PC-9 (cell line): Measurements from ENCODE around the gene KIF3C. TPM values are rescaled to one million over a fixed set of nuclear protein-coding genes. Genes with fewer than 3 reads are reported as not detected.
A peak's percentile ranks its signal among the peaks of the same experiment; 100 is the strongest.

Experiments used
- BruUV-seq: library from RNA; stranded (reverse); fragments of 400-500 nt; replicated peaks from 2 replicates; lab custom pipeline; 2021; lab: Mats Ljungman, UMichigan
- CTCF ChIA-PET: fragments of 300-600 bp; sonication (Branson Sonifier 250); formaldehyde crosslinking; loops from one replicate; lab custom pipeline; 2022; ENCODE audit warnings: antibody characterized with exemption; lab: Charles Lee
- POLR2A ChIA-PET: fragments of 300-600 bp; sonication (Branson Sonifier 250); formaldehyde crosslinking; loops from one replicate; lab custom pipeline; 2022; ENCODE audit warnings: antibody characterized with exemption; ENCODE audit not compliant: unreplicated experiment; lab: Charles Lee
- DNase-seq, 2 experiments: peaks; one replicate each; pipeline versions ENCODE4 v3.0.0 to v3.0.0-alpha.2; 2015 to 2022; ENCODE audit warnings: mixed read lengths in 1 of 2
- H2AFZ ChIP-seq: fragments of 200-600 bp; sonication (generic); 2 replicates; pipeline ENCODE4 v1.8.1; 2017; ENCODE audit warnings: antibody characterized with exemption
- H3F3A ChIP-seq: fragments of 200-600 bp; sonication (generic); 2 replicates; pipeline ENCODE4 v1.8.1; 2017; ENCODE audit warnings: antibody characterized with exemption, mild to moderate bottlenecking, low read depth; ENCODE audit not compliant: insufficient read depth
- H3K27ac ChIP-seq: fragments of 200-600 bp; sonication (generic); 2 replicates; pipeline ENCODE4 v1.6.1; 2016; ENCODE audit warnings: mixed run types
- H3K27me3 ChIP-seq: fragments of 200-600 bp; sonication (generic); 2 replicates; pipeline ENCODE4 v1.6.1; 2016; ENCODE audit warnings: low read depth, mixed run types; ENCODE audit not compliant: insufficient read depth
- H3K36me3 ChIP-seq: fragments of 200-600 bp; sonication (generic); 2 replicates; pipeline ENCODE4 v1.6.1; 2016; ENCODE audit warnings: low read depth, mixed run types
- H3K4me1 ChIP-seq: fragments of 200-600 bp; sonication (generic); replicated peaks from 2 replicates; pipeline ENCODE4 v1.6.1; 2016; ENCODE audit warnings: mixed run types; ENCODE audit not compliant: insufficient read depth
- H3K4me2 ChIP-seq: fragments of 200-600 bp; sonication (generic); 2 replicates; pipeline ENCODE4 v1.6.1; 2017; ENCODE audit warnings: mixed run types
- H3K4me3 ChIP-seq: fragments of 200-600 bp; sonication (generic); 2 replicates; pipeline ENCODE4 v1.6.1; 2016; ENCODE audit warnings: mixed run types
- H3K79me2 ChIP-seq: fragments of 200-600 bp; sonication (generic); 2 replicates; pipeline ENCODE4 v1.6.1; 2017; ENCODE audit warnings: low read depth, mixed run types
- H3K9me2 ChIP-seq: fragments of 200-600 bp; sonication (generic); 2 replicates; pipeline ENCODE4 v1.8.1; 2017; ENCODE audit warnings: mild to moderate bottlenecking; ENCODE audit not compliant: insufficient read depth
- H3K9me3 ChIP-seq: fragments of 200-600 bp; sonication (generic); 2 replicates; pipeline ENCODE4 v1.8.1; 2016; ENCODE audit warnings: low read depth; ENCODE audit not compliant: insufficient read depth
- H4K20me1 ChIP-seq: fragments of 200-600 bp; sonication (generic); 2 replicates; pipeline ENCODE4 v1.8.1; 2017; ENCODE audit not compliant: insufficient read depth
- EZH2 ChIP-seq: fragments of 200-600 bp; sonication (generic); IDR thresholded peaks from 2 replicates; pipeline ENCODE4 v1.8.0; 2017; ENCODE audit warnings: antibody characterized with exemption, low read depth
- intact Hi-C: fragments of 100-400 bp; cut with micrococcal nuclease; formaldehyde crosslinking; loops from one replicate; pipeline ENCODE4 v1.10.0; 2022; ENCODE audit not compliant: unreplicated experiment
- total RNA-seq: library from RNA; stranded (reverse); gene quantifications from 2 replicates; pipeline ENCODE4 v1.2.3, GENCODE V29; 2021
- TF ChIP-seq, protein P1 (sequence below): fragments of 200-600 bp; sonication (generic); conservative IDR thresholded peaks from 2 replicates; pipeline ENCODE4 v1.6.1; 2017; ENCODE audit warnings: mixed run types, antibody characterized with exemption, mild to moderate bottlenecking, moderate library complexity

KIF3C gene
- total RNA-seq, 1 experiment from 2014 or later: 50.5 TPM

DNA sequence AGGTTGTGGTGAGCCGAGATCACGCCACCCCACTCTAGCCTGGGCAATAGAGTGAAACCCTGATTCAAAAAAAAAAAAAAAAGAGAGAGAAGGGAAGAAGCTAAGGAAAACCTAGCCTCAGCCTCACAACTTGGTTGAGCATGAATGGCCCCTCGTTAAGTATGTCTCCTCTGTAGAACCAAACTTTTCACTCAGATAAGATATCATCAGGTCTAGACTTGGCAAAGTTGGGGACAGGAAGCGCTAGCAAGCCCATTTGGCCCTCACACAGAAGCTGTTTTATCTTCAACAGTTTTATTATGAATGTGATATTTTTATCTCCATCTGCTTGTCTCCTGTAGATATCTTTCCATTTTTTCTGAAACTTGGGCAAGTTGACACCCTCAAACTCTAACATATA, 100.5 kb downstream of the KIF3C start:
- no peak for TF ChIP-seq EZH2
- TF ChIP-seq, protein P1, sequence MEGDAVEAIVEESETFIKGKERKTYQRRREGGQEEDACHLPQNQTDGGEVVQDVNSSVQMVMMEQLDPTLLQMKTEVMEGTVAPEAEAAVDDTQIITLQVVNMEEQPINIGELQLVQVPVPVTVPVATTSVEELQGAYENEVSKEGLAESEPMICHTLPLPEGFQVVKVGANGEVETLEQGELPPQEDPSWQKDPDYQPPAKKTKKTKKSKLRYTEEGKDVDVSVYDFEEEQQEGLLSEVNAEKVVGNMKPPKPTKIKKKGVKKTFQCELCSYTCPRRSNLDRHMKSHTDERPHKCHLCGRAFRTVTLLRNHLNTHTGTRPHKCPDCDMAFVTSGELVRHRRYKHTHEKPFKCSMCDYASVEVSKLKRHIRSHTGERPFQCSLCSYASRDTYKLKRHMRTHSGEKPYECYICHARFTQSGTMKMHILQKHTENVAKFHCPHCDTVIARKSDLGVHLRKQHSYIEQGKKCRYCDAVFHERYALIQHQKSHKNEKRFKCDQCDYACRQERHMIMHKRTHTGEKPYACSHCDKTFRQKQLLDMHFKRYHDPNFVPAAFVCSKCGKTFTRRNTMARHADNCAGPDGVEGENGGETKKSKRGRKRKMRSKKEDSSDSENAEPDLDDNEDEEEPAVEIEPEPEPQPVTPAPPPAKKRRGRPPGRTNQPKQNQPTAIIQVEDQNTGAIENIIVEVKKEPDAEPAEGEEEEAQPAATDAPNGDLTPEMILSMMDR: no peak
- H3K9me2 ChIP-seq: no peaks in the 10 kb centered on the region
- no peak overlapping the region for H3K4me2 ChIP-seq
- no peak for DNase-seq
- H3K36me3 ChIP-seq: no peaks in the 10 kb centered on the region
- H3F3A ChIP-seq: peaks cover 27% of the 10 kb centered on the region
- no peak overlapping the region for H3K4me3 ChIP-seq
- H2AFZ ChIP-seq: no peak overlapping the region
- H4K20me1 ChIP-seq: peaks cover under 1% of the 10 kb centered on the region; the same call in 1 of the 2 replicates
- intact Hi-C loops: no loop called here
- no TSS peak for BruUV-seq
- no peaks in the 10 kb centered on the region for H3K27me3 ChIP-seq
- no peaks in the 10 kb centered on the region for H3K9me3 ChIP-seq
- peaks cover 26% of the 10 kb centered on the region for H3K4me1 ChIP-seq
- peaks cover 14% of the 10 kb centered on the region for H3K79me2 ChIP-seq
- ChIA-PET POLR2A (no interaction called here), CTCF (no interaction called here)
- no peak overlapping the region for H3K27ac ChIP-seq

DNA sequence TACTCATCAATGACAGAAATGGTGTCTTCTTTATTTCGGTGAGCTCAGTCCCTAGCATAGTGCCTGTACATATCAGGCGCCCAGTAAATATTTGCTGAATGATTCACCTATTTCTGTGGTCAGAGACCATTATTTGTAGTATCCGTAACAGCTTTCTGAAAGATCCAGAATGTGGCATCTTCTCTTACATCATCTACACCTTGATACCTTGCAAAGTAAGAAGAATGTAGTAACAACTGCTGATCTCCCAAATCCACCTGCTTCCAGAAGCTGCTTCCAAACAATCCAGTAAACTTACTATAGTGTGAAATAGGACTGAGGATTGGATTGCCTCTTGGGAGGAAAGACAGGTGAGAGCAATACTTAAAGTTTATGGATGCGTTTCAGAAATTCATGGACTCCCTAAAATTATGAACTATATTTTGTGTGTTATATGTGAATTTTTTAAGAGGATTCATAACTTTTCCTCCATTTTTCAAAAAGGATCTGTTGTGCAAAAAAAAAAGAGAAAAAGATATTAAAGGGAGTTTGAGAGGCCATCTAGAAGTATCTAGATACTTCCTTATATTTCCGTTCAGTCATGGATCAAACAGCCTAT, 103.1 kb downstream of the KIF3C start:
- H3K27ac ChIP-seq: peak overlapping the region; percentile 88
- DNase-seq: peak; percentile 12 to 88
- no peaks in the 10 kb centered on the region for H3K9me3 ChIP-seq
- peaks cover 27% of the 10 kb centered on the region for H3F3A ChIP-seq
- H2AFZ ChIP-seq: peak overlapping the region; percentile 82
- H3K4me1 ChIP-seq: peaks cover 29% of the 10 kb centered on the region
- peaks cover 39% of the 10 kb centered on the region for H3K79me2 ChIP-seq
- intact Hi-C loops: no loop called here
- H3K9me2 ChIP-seq: no peaks in the 10 kb centered on the region
- CTCF ChIA-PET: interaction anchor here (0.6 to 1.0 kb wide), 2 partner anchors 43 to 77 kb away, joined by 3 to 4 read pairs; no protein-coding TSS in a partner anchor
- no TSS peak for BruUV-seq
- POLR2A ChIA-PET: interaction anchor here (0.5 to 0.7 kb wide), 6 partner anchors 25 to 1837 kb away, joined by 3 to 5 read pairs (median 4); no protein-coding TSS in a partner anchor
- H3K36me3 ChIP-seq: no peaks in the 10 kb centered on the region
- TF ChIP-seq, protein P1: no peak
- TF ChIP-seq EZH2: no peak
- H3K4me2 ChIP-seq: peak overlapping the region; percentile 87
- peaks cover 14% of the 10 kb centered on the region for H4K20me1 ChIP-seq
- no peaks in the 10 kb centered on the region for H3K27me3 ChIP-seq
- H3K4me3 ChIP-seq: peak overlapping the region; percentile 75

DNA sequence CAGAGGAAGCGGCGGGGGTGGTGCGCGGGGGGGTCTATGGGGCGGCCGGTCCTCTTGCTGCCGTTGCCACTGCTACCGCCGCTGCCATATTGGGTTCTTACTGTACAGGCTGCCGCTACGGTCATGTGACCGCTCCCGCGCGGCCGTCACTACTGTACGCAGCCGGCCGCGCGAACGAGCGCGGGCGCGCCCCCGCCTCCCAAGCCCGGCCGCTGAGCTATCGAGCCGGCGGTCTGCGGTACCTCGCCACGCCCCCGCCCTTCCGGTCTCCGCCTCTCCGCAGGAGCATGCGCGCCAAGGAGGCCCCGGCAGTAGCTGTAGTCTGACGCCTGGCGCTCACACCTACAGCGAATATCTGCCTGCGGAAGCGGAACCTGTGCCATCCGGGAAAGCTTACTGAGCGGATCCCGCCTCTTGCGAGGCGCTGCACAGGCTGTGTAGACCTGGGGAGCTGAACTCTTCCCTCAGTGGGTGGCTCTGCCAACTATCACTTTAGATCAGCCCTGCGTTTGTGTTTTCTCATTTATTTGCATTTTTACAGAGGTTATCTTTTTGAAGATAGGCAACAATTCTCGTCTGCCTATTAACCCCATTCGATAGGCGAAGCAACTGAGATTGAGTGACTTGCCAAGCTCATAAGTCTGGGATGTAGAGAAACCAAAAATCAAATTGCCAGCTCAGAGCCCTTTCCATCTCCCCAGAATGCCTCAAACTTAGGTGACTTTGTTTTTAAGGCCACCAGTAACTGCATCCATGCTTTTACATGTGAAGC, 103.8 kb downstream of the KIF3C start, which contains the start of gene ASXL2:
TSS of gene ASXL2 (minus strand) at position 127 of the 772 bp plus-strand sequence. CDS start 265 bp downstream, outside the sequence.
- H2AFZ ChIP-seq: peak within 1 kb of the TSS; percentile 92
- BruUV-seq: TSS peak; percentile 91
- intact Hi-C loops: no loop called here

More for the DNA sequence above, 103.8 kb downstream of the KIF3C start, which contains the start of gene ASXL2:
- H3F3A ChIP-seq: peaks cover 27% of the 10 kb centered on the region
- peak within 1 kb of the TSS; percentile 75 for H3K4me3 ChIP-seq
- peaks cover 29% of the 10 kb centered on the region for H3K4me1 ChIP-seq
- H3K9me2 ChIP-seq: no peaks in the 10 kb centered on the region
- POLR2A ChIA-PET: interaction anchor here (0.5 to 0.9 kb wide), 17 partner anchors 25 to 1838 kb away, joined by 3 to 28 read pairs (median 4); no protein-coding TSS in a partner anchor
- TF ChIP-seq, protein P1: no peak
- TF ChIP-seq EZH2: no peak
- CTCF ChIA-PET: interaction anchor here (0.6 to 1.0 kb wide), 6 partner anchors 27 to 599 kb away, joined by 3 to 8 read pairs (median 4); partner anchors contain the start of genes OTOF and SELENOI
- H3K9me3 ChIP-seq: no peaks in the 10 kb centered on the region
- H4K20me1 ChIP-seq: peaks cover 14% of the 10 kb centered on the region
- no peaks in the 10 kb centered on the region; the same call in 1 of the 2 replicates for H3K36me3 ChIP-seq
- peak within 1 kb of the TSS; percentile 87 for H3K4me2 ChIP-seq
- H3K79me2 ChIP-seq: peaks cover 46% of the 10 kb centered on the region
- DNase-seq: peak; percentile 95 to 97
- H3K27ac ChIP-seq: peak within 1 kb of the TSS; percentile 88
- no peaks in the 10 kb centered on the region for H3K27me3 ChIP-seq
